DND-41 (cell line): Measurements from ENCODE around the gene LDHAL6A.

Source experiments
- ATAC-seq: fragments of 200-7000 bp; cut with Tn5 transposase; 3 replicates; pipeline ENCODE4 v1.9.1; 2021; ENCODE audit warnings: low read depth; ENCODE audit not compliant: insufficient read depth
- DNase-seq: peaks from one replicate; pipeline ENCODE4 v3.0.0-alpha.2; 2020
- H2AFZ ChIP-seq: 2 replicates; pipeline ENCODE4 v1.6.0; 2012; ENCODE audit warnings: low read depth, low read length
- H3K27ac ChIP-seq: 2 replicates; pipeline ENCODE4 v1.5.1; 2012; ENCODE audit warnings: low read length, inconsistent platforms
- H3K27me3 ChIP-seq: fragments of 200-600 bp; sonication (generic); 2 replicates; pipeline ENCODE4 v1.6.0; 2012; ENCODE audit warnings: low read length, mild to moderate bottlenecking, inconsistent platforms; ENCODE audit not compliant: insufficient read depth, poor library complexity
- H3K36me3 ChIP-seq: 2 replicates; pipeline ENCODE4 v1.5.1; 2012; ENCODE audit warnings: low read length, inconsistent platforms; ENCODE audit not compliant: insufficient read depth
- H3K4me1 ChIP-seq: 2 replicates; pipeline ENCODE4 v1.5.1; 2012; ENCODE audit warnings: mild to moderate bottlenecking, low read length; ENCODE audit not compliant: insufficient read depth
- H3K4me2 ChIP-seq: 2 replicates; pipeline ENCODE4 v1.6.0; 2012; ENCODE audit warnings: mild to moderate bottlenecking, moderate library complexity, low read length, inconsistent platforms; ENCODE audit not compliant: insufficient read depth
- H3K4me3 ChIP-seq, 2 experiments: fragments of 200-600 bp in 1 of 2; shearing (Covaris generic) in 1 of 2; 2 replicates each; pipeline ENCODE4 v1.5.1; 2012 to 2016; ENCODE audit warnings: inconsistent platforms in 2 of 2, low read length in 2 of 2, mild to moderate bottlenecking in 2 of 2, low read depth in 1 of 2, moderate library complexity in 1 of 2
- H3K79me2 ChIP-seq: 2 replicates; pipeline ENCODE4 v1.6.0; 2012; ENCODE audit warnings: low read length, inconsistent platforms; ENCODE audit not compliant: insufficient read depth
- H3K9ac ChIP-seq: 2 replicates; pipeline ENCODE4 v1.6.0; 2012; ENCODE audit warnings: low read depth, mild to moderate bottlenecking, inconsistent platforms, low read length, moderate library complexity
- H3K9me3 ChIP-seq: 2 replicates; pipeline ENCODE4 v1.5.1; 2012; ENCODE audit warnings: low read length, moderate library complexity, mild to moderate bottlenecking, inconsistent platforms; ENCODE audit not compliant: insufficient read depth, severe bottlenecking
- H4K20me1 ChIP-seq: 2 replicates; pipeline ENCODE4 v1.6.0; 2012; ENCODE audit warnings: low read length; ENCODE audit not compliant: insufficient read depth
- EZH2 ChIP-seq: IDR thresholded peaks from 3 replicates; pipeline ENCODE4 v1.6.1; 2012; ENCODE audit warnings: borderline replicate concordance, low read depth, mild to moderate bottlenecking, moderate library complexity, low read length, inconsistent platforms; ENCODE audit not compliant: severe bottlenecking
- TF ChIP-seq, protein P1 (sequence below): IDR thresholded peaks from 2 replicates; pipeline ENCODE4 v1.5.1; 2012; ENCODE audit warnings: borderline replicate concordance, low read length, moderate library complexity, mild to moderate bottlenecking; ENCODE audit not compliant: poor library complexity, severe bottlenecking; ENCODE audit errors: extremely low read depth

LDHAL6A gene

DNA sequence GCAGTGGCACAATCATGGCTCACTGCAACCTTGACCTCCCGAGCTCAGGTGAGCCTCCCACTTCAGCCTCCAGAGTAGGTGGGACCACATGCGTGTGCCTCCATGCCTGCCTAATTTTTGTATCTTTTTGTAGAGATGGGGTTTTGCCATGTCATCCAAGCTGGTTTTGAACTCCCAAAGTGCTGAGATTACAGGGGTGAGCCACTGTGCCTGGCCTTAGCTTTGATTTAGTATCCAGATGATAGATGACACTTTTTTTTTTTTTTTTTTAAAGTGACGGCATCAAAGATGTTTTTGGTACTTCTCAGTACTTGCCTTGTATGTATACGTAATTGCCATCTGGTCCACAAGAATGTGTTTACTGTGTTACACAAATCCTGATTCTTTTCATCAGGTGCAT, 23.4 kb downstream of the LDHAL6A start:
- no peak for DNase-seq
- no peak for ATAC-seq
- H4K20me1 ChIP-seq = no peaks in the 10 kb centered on the region
- no peak overlapping the region for H2AFZ ChIP-seq
- no peaks in the 10 kb centered on the region for H3K9me3 ChIP-seq
- H3K4me2 ChIP-seq = no peak overlapping the region
- H3K27ac ChIP-seq = no peak overlapping the region
- H3K4me3 ChIP-seq = no peak overlapping the region
- no peaks in the 10 kb centered on the region for H3K4me1 ChIP-seq
- no peak overlapping the region for H3K9ac ChIP-seq
- H3K27me3 ChIP-seq = no peaks in the 10 kb centered on the region
- no peak for TF ChIP-seq EZH2
- TF ChIP-seq, protein P1, sequence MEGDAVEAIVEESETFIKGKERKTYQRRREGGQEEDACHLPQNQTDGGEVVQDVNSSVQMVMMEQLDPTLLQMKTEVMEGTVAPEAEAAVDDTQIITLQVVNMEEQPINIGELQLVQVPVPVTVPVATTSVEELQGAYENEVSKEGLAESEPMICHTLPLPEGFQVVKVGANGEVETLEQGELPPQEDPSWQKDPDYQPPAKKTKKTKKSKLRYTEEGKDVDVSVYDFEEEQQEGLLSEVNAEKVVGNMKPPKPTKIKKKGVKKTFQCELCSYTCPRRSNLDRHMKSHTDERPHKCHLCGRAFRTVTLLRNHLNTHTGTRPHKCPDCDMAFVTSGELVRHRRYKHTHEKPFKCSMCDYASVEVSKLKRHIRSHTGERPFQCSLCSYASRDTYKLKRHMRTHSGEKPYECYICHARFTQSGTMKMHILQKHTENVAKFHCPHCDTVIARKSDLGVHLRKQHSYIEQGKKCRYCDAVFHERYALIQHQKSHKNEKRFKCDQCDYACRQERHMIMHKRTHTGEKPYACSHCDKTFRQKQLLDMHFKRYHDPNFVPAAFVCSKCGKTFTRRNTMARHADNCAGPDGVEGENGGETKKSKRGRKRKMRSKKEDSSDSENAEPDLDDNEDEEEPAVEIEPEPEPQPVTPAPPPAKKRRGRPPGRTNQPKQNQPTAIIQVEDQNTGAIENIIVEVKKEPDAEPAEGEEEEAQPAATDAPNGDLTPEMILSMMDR = no peak
- H3K79me2 ChIP-seq = no peaks in the 10 kb centered on the region
- H3K36me3 ChIP-seq = peaks cover 84% of the 10 kb centered on the region

DNA sequence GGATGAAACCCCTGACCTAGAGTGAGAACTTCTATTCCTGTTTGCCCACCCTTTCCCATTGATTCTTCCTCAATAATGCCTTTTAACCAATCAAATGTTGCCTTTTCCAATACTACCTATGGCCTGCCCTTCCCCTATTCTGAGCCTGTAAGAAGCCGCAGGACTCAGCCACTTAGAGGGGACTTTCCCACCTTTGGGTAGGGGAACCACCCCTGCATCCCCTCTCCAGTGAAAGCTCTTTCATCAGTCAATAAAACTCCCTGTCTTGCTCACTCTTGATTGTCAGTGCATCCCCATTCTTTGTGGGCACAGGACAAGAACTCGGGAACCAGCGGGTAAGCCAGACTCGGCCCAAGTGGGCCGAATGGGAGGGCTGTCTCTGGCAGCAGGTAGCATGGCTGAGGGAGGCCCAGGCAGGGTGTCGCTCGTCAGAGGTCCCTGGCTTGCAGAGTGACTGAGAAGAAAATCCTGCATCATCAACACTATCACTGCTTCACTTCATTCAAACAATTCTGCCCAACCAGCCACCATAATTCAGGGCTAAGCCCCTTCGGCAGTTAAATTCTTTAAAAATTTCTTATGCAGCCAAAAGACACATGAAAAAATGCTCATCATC, 30.4 kb downstream of the LDHAL6A start:
- Histone ChIP-seq H3K36me3 (peaks cover 65% of the 10 kb centered on the region), H2AFZ (no peak overlapping the region), H3K79me2 (no peaks in the 10 kb centered on the region), H3K27me3 (no peaks in the 10 kb centered on the region), H3K27ac (no peak overlapping the region), H3K4me2 (no peak overlapping the region), H3K9ac (no peak overlapping the region), H4K20me1 (no peaks in the 10 kb centered on the region), H3K4me3 (no peak overlapping the region), H3K9me3 (no peaks in the 10 kb centered on the region), H3K4me1 (no peaks in the 10 kb centered on the region)
- DNase-seq (no peak), ATAC-seq (no peak)
- TF ChIP-seq EZH2 = no peak
- TF ChIP-seq, protein P1 = no peak

DNA sequence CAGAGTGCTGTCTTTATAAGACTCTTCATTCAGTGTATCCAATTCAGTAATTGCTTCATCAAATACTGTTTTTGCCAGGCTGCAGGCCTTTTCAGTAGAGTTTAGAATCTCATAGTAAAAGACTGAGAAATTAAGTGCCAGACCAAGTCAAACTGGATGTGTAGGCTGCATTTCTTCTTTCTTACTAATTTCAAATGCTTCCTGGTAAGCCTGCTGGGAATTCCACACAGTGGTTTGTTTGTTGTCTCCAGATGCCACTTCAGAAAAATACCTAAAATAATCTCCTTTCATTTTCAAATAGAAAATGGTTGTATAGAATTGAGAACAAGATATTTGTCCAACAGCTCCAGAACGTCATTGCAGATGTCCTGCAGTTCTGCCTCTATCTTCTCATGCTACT, 34.7 kb downstream of the LDHAL6A start:
- H3K79me2 ChIP-seq = no peaks in the 10 kb centered on the region
- no peaks in the 10 kb centered on the region for H3K27me3 ChIP-seq
- no peak overlapping the region for H2AFZ ChIP-seq
- no peaks in the 10 kb centered on the region for H4K20me1 ChIP-seq
- H3K4me2 ChIP-seq = no peak overlapping the region
- H3K9me3 ChIP-seq = no peaks in the 10 kb centered on the region
- TF ChIP-seq, protein P1 = no peak
- TF ChIP-seq EZH2 = no peak
- no peak overlapping the region for H3K4me3 ChIP-seq
- H3K27ac ChIP-seq = no peak overlapping the region
- no peak overlapping the region for H3K9ac ChIP-seq
- H3K4me1 ChIP-seq = no peaks in the 10 kb centered on the region
- ATAC-seq = no peak
- H3K36me3 ChIP-seq = peaks cover 61% of the 10 kb centered on the region
- no peak for DNase-seq
